A549 (cell line): ENCODE data around the gene RFWD3. TPM values are rescaled to one million over a fixed set of nuclear protein-coding genes. Genes with fewer than 3 reads are reported as not detected.

Experiments used
- ATAC-seq, 2 experiments: fragments of 200-7000 bp in 1 of 2; fragments of >200 bp in 1 of 2; cut with Nextera tagmentation in 1 of 2; cut with Tn5 transposase in 1 of 2; 3 replicates each; pipeline versions ENCODE4 v1.8.0 to v1.9.1; 2018 to 2020; ENCODE audit warnings: mild to moderate bottlenecking in 1 of 2, moderate library complexity in 1 of 2
- CTCF ChIA-PET: fragments of 300-600 bp; sonication (Branson Sonifier 250); formaldehyde crosslinking; extraction: SDS; loops from one replicate; lab custom pipeline; 2021; ENCODE audit warnings: antibody characterized with exemption, inconsistent platforms; lab: Yijun Ruan, JAX
- POLR2A ChIA-PET: fragments of 350-600 bp; formaldehyde crosslinking; extraction: SDS; loops from one replicate; lab custom pipeline; 2021; ENCODE audit warnings: antibody characterized with exemption, inconsistent platforms; lab: Yijun Ruan, JAX
- DNase-seq, 2 experiments: peaks; one replicate each; pipeline versions ENCODE4 v3.0.0 to v3.0.0-alpha.2; 2011 to 2016; ENCODE audit warnings: low read depth in 1 of 2, low spot score in 1 of 2
- FAIRE-seq: peaks from 2 replicates; lab custom pipeline; 2011; peaks lifted over from hg19 to GRCh38; lab: Jason Lieb, UNC
- H3K27ac ChIP-seq, 2 experiments: fragments of >200 bp; sonication (Bioruptor Twin); formaldehyde crosslinking; 3 replicates each; pipeline ENCODE4 v1.5.1; 2016 to 2017
- H3K4me1 ChIP-seq: fragments of >200 bp; sonication (Bioruptor Twin); formaldehyde crosslinking; 3 replicates; pipeline ENCODE4 v1.6.1; 2016
- H3K4me2 ChIP-seq: fragments of >200 bp; sonication (Bioruptor Twin); formaldehyde crosslinking; 3 replicates; pipeline ENCODE4 v1.6.1; 2016
- H3K4me3 ChIP-seq: fragments of >200 bp; sonication (Bioruptor Twin); formaldehyde crosslinking; 3 replicates; pipeline ENCODE4 v1.5.1; 2016
- H3K9me3 ChIP-seq: fragments of >200 bp; sonication (Bioruptor Twin); formaldehyde crosslinking; 3 replicates; pipeline ENCODE4 v1.6.1; 2016
- CBX2 ChIP-seq: fragments of 200-600 bp; sonication (generic); IDR thresholded peaks from 2 replicates; pipeline ENCODE4 v1.6.1; 2016; ENCODE audit warnings: low read depth, mild to moderate bottlenecking, borderline replicate concordance
- CEBPB ChIP-seq, 2 experiments: fragments of >200 bp in 1 of 2; sonication (Bioruptor Twin) in 1 of 2; formaldehyde crosslinking in 1 of 2; IDR thresholded peaks; 2 replicates each; pipeline ENCODE4 v1.6.1; 2012 to 2016
- EHF ChIP-seq: fragments of 250-450 bp; sonication (Bioruptor Pico); IDR thresholded peaks from 2 replicates; pipeline ENCODE4 v1.5.0; 2020; ENCODE audit warnings: mild to moderate bottlenecking
- EHMT2 ChIP-seq: fragments of 200-600 bp; sonication (generic); IDR thresholded peaks from 2 replicates; pipeline ENCODE4 v1.6.1; 2016; ENCODE audit warnings: antibody characterized with exemption, low read depth, mild to moderate bottlenecking, moderate library complexity
- EP300 ChIP-seq, 2 experiments: fragments of >200 bp; sonication (Bioruptor Twin); formaldehyde crosslinking; IDR thresholded peaks; 2 replicates in 1 of 2; 3 replicates in 1 of 2; pipeline ENCODE4 v1.6.1; 2016 to 2017
- ESRRA ChIP-seq: fragments of 150-350 bp; IDR thresholded peaks from 2 replicates; pipeline ENCODE4 v1.6.1; 2014; ENCODE audit warnings: mild to moderate bottlenecking, low read length, borderline replicate concordance
- HEYL ChIP-seq: fragments of 250-450 bp; sonication (Bioruptor Pico); IDR thresholded peaks from 2 replicates; pipeline ENCODE4 v1.8.0; 2021; ENCODE audit warnings: mild to moderate bottlenecking, moderate library complexity
- HOXA7 ChIP-seq: fragments of 250-450 bp; sonication (Bioruptor Pico); IDR thresholded peaks from 2 replicates; pipeline ENCODE4 v1.5.0; 2020; ENCODE audit warnings: mild to moderate bottlenecking, moderate library complexity
- JUN ChIP-seq, 2 experiments: fragments of >200 bp; sonication (Bioruptor Twin); formaldehyde crosslinking; IDR thresholded peaks; 2 replicates in 1 of 2; 3 replicates in 1 of 2; pipeline ENCODE4 v1.6.1; 2016 to 2017
- KDM1A ChIP-seq: fragments of 200-600 bp; sonication (generic); IDR thresholded peaks from 2 replicates; pipeline ENCODE4 v1.6.1; 2016; ENCODE audit warnings: low read depth, mild to moderate bottlenecking
- KDM5A ChIP-seq: fragments of 200-600 bp; sonication (generic); IDR thresholded peaks from 2 replicates; pipeline ENCODE4 v1.6.1; 2016; ENCODE audit warnings: antibody characterized with exemption, mild to moderate bottlenecking
- MAFK ChIP-seq: fragments of 450-650 bp; IDR thresholded peaks from 2 replicates; pipeline ENCODE4 v1.6.1; 2014; ENCODE audit not compliant: partially characterized antibody
- MYC ChIP-seq: IDR thresholded peaks from 2 replicates; pipeline ENCODE4 v1.6.1; 2012; ENCODE audit warnings: mild to moderate bottlenecking, inconsistent platforms, low read length, improper control_type of control experiment, borderline replicate concordance
- NFE2L2 ChIP-seq: fragments of 150-350 bp; conservative IDR thresholded peaks from 2 replicates; pipeline ENCODE4 v1.6.1; 2014; ENCODE audit warnings: low read length
- PHF8 ChIP-seq: fragments of 200-600 bp; sonication (generic); IDR thresholded peaks from 2 replicates; pipeline ENCODE4 v1.6.1; 2016; ENCODE audit warnings: low read depth, mild to moderate bottlenecking, antibody characterized with exemption, moderate library complexity, borderline replicate concordance
- POLR2A ChIP-seq: IDR thresholded peaks from 2 replicates; pipeline ENCODE4 v1.6.1; 2012; ENCODE audit warnings: mild to moderate bottlenecking, low read length
- RAD21 ChIP-seq, 2 experiments: fragments of >200 bp in 1 of 2; sonication (Bioruptor Twin) in 1 of 2; formaldehyde crosslinking in 1 of 2; IDR thresholded peaks in 1 of 2; conservative IDR thresholded peaks in 1 of 2; 2 replicates in 1 of 2; 3 replicates in 1 of 2; pipeline ENCODE4 v1.6.1; 2012 to 2018; ENCODE audit warnings: inconsistent platforms in 1 of 2
- RCOR1 ChIP-seq: fragments of 150-350 bp; IDR thresholded peaks from 2 replicates; pipeline ENCODE4 v1.6.1; 2014; ENCODE audit warnings: antibody characterized with exemption, low read length, low read depth
- SMC3 ChIP-seq: fragments of >200 bp; sonication (Bioruptor Twin); formaldehyde crosslinking; IDR thresholded peaks from 3 replicates; pipeline ENCODE4 v1.6.1; 2018; ENCODE audit warnings: inconsistent platforms
- TFCP2L1 ChIP-seq: fragments of 250-450 bp; sonication (Bioruptor Pico); IDR thresholded peaks from 2 replicates; pipeline ENCODE4 v1.5.0; 2021; ENCODE audit warnings: mild to moderate bottlenecking
- ZNF302 ChIP-seq: fragments of 250-450 bp; sonication (Bioruptor Pico); IDR thresholded peaks from 2 replicates; pipeline ENCODE4 v1.9.0; 2021; ENCODE audit warnings: inconsistent platforms, mild to moderate bottlenecking, moderate library complexity
- ZSCAN20 ChIP-seq: fragments of 250-450 bp; sonication (Bioruptor Pico); IDR thresholded peaks from 2 replicates; pipeline ENCODE4 v1.8.0; 2022; ENCODE audit warnings: mild to moderate bottlenecking, moderate library complexity
- WGBS: methylation state at CpG from one replicate; pipeline ENCODE4 v1.1.6; 2017; ENCODE audit errors: missing lambda C conversion rate; 5-methylcytosine and 5-hydroxymethylcytosine counted together
- polyA plus RNA-seq, 4 experiments: library from polyadenylated mRNA; depleted of rRNA in 3 of 4; stranded (reverse); fragments of >200 nt; fragmentation: RNase III in 1 of 4; extraction: RNeasy Plus Mini Kit Qiagen cat#74134 plus additional on column Dnase treatment in 1 of 4; gene quantifications; 2 replicates in 3 of 4; 3 replicates in 1 of 4; pipeline ENCODE4 v1.2.3, GENCODE V29; 2011 to 2017
- TF ChIP-seq, protein P1 (sequence below): fragments of >200 bp; sonication (Bioruptor Twin); formaldehyde crosslinking; IDR thresholded peaks from 3 replicates; pipeline ENCODE4 v1.6.1; 2016
- TF ChIP-seq, protein P2 (sequence below): IDR thresholded peaks from 2 replicates; pipeline ENCODE4 v1.6.1; 2012

The RFWD3 gene
- polyA plus RNA-seq, 2 of the 4 experiments (the other 2 are of a cell fraction) = 36.1 to 50.6 TPM

DNA sequence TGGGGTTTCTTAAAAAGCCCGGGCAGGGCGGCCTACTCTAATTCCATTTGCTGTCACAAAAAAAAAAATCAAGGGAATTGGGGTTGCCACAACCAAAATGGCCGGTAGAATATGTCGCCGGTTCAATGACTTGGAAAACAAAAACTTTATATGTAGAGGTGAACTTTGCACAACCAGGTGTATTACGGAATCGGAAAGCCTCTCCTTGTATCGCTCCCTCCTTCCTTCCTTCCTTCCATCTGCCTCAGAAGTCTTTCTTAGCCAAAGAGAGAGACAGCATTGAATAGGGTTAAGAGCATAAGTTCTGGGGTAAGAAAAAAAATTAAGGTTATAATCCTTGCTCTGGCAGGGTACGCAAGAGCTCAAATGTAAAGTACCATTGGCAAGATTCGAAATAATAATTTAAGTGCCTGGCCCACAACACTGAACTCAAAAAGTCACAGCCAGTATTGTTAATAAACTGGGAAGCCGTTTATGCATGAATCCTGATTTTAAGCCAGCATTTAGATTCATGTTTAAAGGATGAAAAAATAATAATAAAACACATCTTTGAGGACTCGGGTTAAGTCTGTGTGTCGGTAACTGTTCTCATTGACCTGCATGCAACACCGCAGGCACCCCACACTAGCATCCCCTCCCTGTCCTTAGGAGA is 59.2 kb downstream of the RFWD3 start:
- Histone ChIP-seq H3K9me3 (no peaks in the 10 kb centered on the region), H3K4me2 (peak overlapping the region; percentile 97), H3K27ac (peak overlapping the region; percentile 92 to 96), H3K4me1 (peaks cover 28% of the 10 kb centered on the region), H3K4me3 (peak overlapping the region; percentile 89)
- ATAC-seq = peak; percentile 5 to 49
- no peak for DNase-seq
- POLR2A ChIA-PET = interaction anchor here (0.5 to 1.4 kb wide), 19 partner anchors 9 to 153 kb away, joined by 3 to 11 read pairs (median 4); partner anchors contain the start of genes MLKL and RFWD3
- WGBS = 30% methylated on average over 14 of the region's 14 CpGs
- CTCF ChIA-PET = interaction anchor here (1.4 to 1.9 kb wide), 3 partner anchors 9 to 16 kb away, joined by 4 to 11 read pairs (median 7); no protein-coding TSS in a partner anchor
- no peak for FAIRE-seq
- TF ChIP-seq CEBPB (IDR thresholded peaks at IDR 0.05) = peak in 1 of 2 experiments; percentile 45; a peak in 1 of 4 replicates
- TF ChIP-seq EP300 (IDR thresholded peaks at IDR 0.05) = no peak
- TF ChIP-seq SMC3 = no peak

DNA sequence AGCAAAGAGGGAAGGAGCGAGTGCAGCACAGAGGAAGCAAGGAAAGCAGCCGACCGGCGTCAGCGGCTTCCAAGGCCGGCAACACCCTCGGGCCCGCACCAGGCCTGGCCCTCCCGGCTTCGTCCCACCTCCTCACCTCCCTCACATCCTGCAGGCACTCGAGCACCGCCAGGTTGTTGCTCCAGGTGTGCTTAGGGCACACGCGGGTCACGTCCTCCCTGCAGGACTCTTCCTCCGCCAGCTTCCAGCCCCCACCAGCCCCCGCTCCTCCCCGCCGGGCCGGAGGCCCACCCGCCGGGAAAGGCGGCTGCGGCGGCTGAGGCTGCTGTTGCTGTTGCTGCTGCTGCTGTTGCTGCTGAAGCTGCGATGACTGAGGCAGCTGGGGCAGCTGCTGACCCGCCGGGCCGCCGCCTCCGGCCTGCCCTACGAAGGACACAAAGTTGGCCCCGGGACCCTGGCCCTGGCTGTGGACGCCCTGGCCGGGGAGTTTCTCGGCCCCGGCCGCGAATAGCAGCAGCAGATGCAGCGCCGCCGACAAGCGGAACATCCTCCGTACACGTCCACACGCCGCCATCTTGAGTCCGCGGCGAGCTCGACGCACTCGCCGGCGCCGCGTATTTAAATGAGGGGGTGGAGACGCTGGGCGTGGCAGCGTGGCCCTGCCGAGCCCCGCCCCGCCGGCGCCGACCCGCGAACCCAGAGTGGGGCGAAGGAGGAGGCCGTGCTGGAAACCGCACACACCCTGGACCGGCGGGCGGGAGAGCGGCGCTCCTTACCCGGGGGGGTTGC is 60.0 kb downstream of the RFWD3 start, which contains the start of gene GLG1:
Gene GLG1, minus strand, starts transcription at position 594 of the 789 bp plus-strand sequence. Its CDS starts 20 bp downstream, at position 574.
- ATAC-seq (peak; percentile 94 to 97), FAIRE-seq (no peak), DNase-seq (peak; percentile 56 to 91)
- POLR2A ChIA-PET = interaction anchor here (0.5 to 1.4 kb wide), 19 partner anchors 10 to 152 kb away, joined by 3 to 11 read pairs (median 4); partner anchors contain the start of genes MLKL and RFWD3
- Histone ChIP-seq H3K27ac (peak within 1 kb of the TSS; percentile 92 to 96), H3K4me2 (peak within 1 kb of the TSS; percentile 97), H3K4me1 (peaks cover 35% of the 10 kb centered on the region), H3K4me3 (peak within 1 kb of the TSS; percentile 89), H3K9me3 (no peaks in the 10 kb centered on the region)
- TF ChIP-seq HEYL (CRISPR knock-in tag) = no peak
- TF ChIP-seq ESRRA = no peak
- TF ChIP-seq MAFK = no peak
- TF ChIP-seq NFE2L2 = no peak
- no peak for TF ChIP-seq ZSCAN20 (CRISPR knock-in tag)
- 0 out of 5 replicates have a peak, but pooled peaks of 1 of the 2 experiments have one; percentile 27 for TF ChIP-seq RAD21 (conservative IDR thresholded peaks at IDR 0.05 in 1 of 2, IDR thresholded peaks at IDR 0.05 in 1 of 2)
- peak; percentile 99 for TF ChIP-seq POLR2A
- TF ChIP-seq, protein P1, sequence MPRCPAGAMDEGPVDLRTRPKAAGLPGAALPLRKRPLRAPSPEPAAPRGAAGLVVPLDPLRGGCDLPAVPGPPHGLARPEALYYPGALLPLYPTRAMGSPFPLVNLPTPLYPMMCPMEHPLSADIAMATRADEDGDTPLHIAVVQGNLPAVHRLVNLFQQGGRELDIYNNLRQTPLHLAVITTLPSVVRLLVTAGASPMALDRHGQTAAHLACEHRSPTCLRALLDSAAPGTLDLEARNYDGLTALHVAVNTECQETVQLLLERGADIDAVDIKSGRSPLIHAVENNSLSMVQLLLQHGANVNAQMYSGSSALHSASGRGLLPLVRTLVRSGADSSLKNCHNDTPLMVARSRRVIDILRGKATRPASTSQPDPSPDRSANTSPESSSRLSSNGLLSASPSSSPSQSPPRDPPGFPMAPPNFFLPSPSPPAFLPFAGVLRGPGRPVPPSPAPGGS = peak; percentile 88; the same call in 2 of the 3 replicates
- peak; percentile 90 to 93 for TF ChIP-seq JUN (IDR thresholded peaks at IDR 0.05)
- no peak for TF ChIP-seq KDM1A
- TF ChIP-seq KDM5A = peak; percentile 80
- no peak for TF ChIP-seq HOXA7
- TF ChIP-seq EHF = no peak
- TF ChIP-seq, protein P2, sequence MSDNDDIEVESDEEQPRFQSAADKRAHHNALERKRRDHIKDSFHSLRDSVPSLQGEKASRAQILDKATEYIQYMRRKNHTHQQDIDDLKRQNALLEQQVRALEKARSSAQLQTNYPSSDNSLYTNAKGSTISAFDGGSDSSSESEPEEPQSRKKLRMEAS = peak; percentile 77
- TF ChIP-seq ZNF302 = no peak
- peak; percentile 99 for TF ChIP-seq PHF8
- TF ChIP-seq MYC = no peak
- no peak for TF ChIP-seq TFCP2L1
- TF ChIP-seq SMC3 = peak; percentile 23; the same call in 1 of the 3 replicates
- TF ChIP-seq EHMT2 = no peak
- TF ChIP-seq CBX2 = no peak
- TF ChIP-seq RCOR1 = no peak
- CTCF ChIA-PET = interaction anchor here (1.8 to 2.0 kb wide), 2 partner anchors 10 to 16 kb away, joined by 4 to 5 read pairs; no protein-coding TSS in a partner anchor
- WGBS = 2% methylated on average over 47 of the region's 77 CpGs
